Measurements from ENCODE around the gene IL1RAPL1. TPM values are rescaled to one million over a fixed set of nuclear protein-coding genes. Genes with fewer than 3 reads are reported as not detected.

IL1RAPL1 gene
- total and polyA plus RNA-seq, 2 donors (not counting 1 experiment from before 2014, with no cell fraction given) = 0.25 to 2.8 TPM

DNA sequence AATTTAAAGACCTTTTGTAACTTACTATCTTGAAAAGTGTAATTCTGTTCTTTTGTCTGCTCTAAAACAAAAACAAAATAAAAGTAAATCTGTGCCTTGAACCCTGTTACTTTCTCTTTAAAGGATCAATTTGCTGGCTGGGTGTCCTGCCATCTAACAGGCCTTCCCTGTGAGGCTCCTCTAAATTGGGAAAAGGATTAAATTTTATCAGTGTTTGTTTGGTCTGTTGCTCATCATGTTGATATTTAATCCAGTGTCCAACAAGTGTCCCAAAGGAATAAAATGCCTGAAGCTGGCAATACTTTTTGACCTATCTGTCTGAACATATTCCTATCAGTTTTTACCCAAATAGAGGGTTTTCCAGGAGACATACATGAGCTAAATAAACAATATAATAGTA, 688.7 kb downstream of the IL1RAPL1 start:
- no peak for DNase-seq (ENCODE audit: low read depth in 2 of 2)
- H3K27me3 ChIP-seq (ENCODE audit: control insufficient read depth, insufficient read depth, low read length) = no peaks in the 10 kb centered on the region
- no peaks in the 10 kb centered on the region for H3K9me3 ChIP-seq (ENCODE audit: control insufficient read depth, insufficient read depth, low read depth, low read length)

DNA sequence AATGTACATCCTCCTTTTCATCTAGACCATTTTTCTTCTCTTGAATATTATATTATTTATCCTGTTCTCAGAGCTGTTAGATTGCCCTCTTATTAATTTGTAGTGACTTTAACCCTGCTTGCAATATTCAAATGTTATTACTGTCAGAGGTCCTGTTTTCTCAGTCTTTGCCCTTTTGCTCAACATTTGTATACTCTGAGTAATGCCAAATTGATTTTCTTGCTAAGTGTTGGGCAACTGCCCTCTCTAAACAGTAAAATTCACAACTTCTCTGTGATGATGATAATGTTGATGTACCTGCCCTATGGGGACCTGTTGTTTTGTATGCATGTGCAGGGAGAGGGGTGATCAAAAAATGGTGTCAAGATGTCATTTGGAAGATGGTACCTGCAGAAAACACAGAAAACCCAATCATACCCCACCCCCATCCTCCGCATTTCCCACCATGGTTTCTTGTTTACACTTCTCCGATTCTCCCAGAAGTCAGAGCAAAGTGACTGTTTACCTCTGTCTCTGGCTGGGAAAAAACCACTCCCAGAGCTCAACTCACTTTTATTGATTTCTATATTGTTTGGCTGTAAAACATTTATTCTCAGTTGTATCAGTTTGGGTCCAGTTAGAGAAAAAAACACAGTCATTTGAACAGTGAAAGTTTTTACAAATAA, 694.0 kb downstream of the IL1RAPL1 start:
- Histone ChIP-seq H3K27ac (ENCODE audit: insufficient read depth, low read length) (no peak overlapping the region), H3K27me3 (ENCODE audit: control insufficient read depth, insufficient read depth, low read length) (no peaks in the 10 kb centered on the region), H3K9me3 (ENCODE audit: control insufficient read depth, insufficient read depth, low read depth, low read length) (no peaks in the 10 kb centered on the region), H2AFZ (ENCODE audit: low read length) (no peak overlapping the region), H3K36me3 (ENCODE audit: control insufficient read depth, insufficient read depth, low read length) (no peaks in the 10 kb centered on the region), H3K9ac (ENCODE audit: insufficient read depth, low read length) (no peak overlapping the region), H3K4me1 (ENCODE audit: control insufficient read depth, extremely low read depth, insufficient read depth, low read length) (no peaks in the 10 kb centered on the region), H3K79me2 (ENCODE audit: control insufficient read depth, insufficient read depth, low read length) (no peaks in the 10 kb centered on the region), H3K4me3 (replicated peaks in 1 of 4; ENCODE audit: control extremely low read depth in 1 of 4, insufficient read depth in 1 of 4, low read depth in 3 of 4, low read length in 4 of 4) (no peak overlapping the region), H3K4me2 (ENCODE audit: extremely low read depth, insufficient read depth, low read length) (no peak overlapping the region), H4K20me1 (ENCODE audit: control insufficient read depth, extremely low read depth, insufficient read depth, low read length) (no peaks in the 10 kb centered on the region)
- TF ChIP-seq EZH2 (IDR thresholded peaks at IDR 0.05; ENCODE audit: low read length, missing control alignments) (no peak), CTCF (conservative IDR thresholded peaks at IDR 0.05 in 1 of 2, IDR thresholded peaks at IDR 0.05 in 1 of 2; ENCODE audit: low read depth in 1 of 2, low read length in 2 of 2) (no peak)
- no peak for DNase-seq (ENCODE audit: low read depth in 2 of 2)

More for the DNA sequence above, 688.7 kb downstream of the IL1RAPL1 start:
- Histone ChIP-seq H3K9ac (ENCODE audit: insufficient read depth, low read length) (no peak overlapping the region), H3K4me1 (ENCODE audit: control insufficient read depth, extremely low read depth, insufficient read depth, low read length) (no peaks in the 10 kb centered on the region), H3K79me2 (ENCODE audit: control insufficient read depth, insufficient read depth, low read length) (no peaks in the 10 kb centered on the region), H2AFZ (ENCODE audit: low read length) (no peak overlapping the region), H4K20me1 (ENCODE audit: control insufficient read depth, extremely low read depth, insufficient read depth, low read length) (no peaks in the 10 kb centered on the region), H3K36me3 (ENCODE audit: control insufficient read depth, insufficient read depth, low read length) (no peaks in the 10 kb centered on the region), H3K27ac (ENCODE audit: insufficient read depth, low read length) (no peak overlapping the region), H3K4me3 (replicated peaks in 1 of 4; ENCODE audit: control extremely low read depth in 1 of 4, insufficient read depth in 1 of 4, low read depth in 3 of 4, low read length in 4 of 4) (no peak overlapping the region), H3K4me2 (ENCODE audit: extremely low read depth, insufficient read depth, low read length) (no peak overlapping the region)
- no peak for TF ChIP-seq EZH2 (IDR thresholded peaks at IDR 0.05; ENCODE audit: low read length, missing control alignments)
- no peak for TF ChIP-seq CTCF (conservative IDR thresholded peaks at IDR 0.05 in 1 of 2, IDR thresholded peaks at IDR 0.05 in 1 of 2; ENCODE audit: low read depth in 1 of 2, low read length in 2 of 2)

DNA sequence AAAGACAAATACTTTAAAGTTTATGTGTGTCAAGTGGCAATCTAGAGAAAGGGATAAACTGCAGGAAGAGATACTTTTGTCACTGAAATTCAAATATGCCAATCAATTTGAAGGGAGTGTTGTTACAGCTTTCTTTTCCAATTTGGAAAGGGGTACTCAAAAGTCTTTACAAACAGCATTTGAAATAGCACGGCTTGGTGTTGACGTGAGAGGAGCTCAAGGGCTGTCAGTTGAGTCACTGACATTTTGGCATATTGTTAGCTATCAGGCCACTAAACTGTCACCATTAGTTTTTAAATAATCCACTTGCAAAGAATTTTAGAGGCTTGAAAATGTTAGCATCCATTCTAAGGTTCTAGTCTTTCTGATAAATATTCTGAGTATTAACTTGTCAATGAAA, 698.4 kb downstream of the IL1RAPL1 start:
- no peaks in the 10 kb centered on the region for H3K27me3 ChIP-seq (ENCODE audit: control insufficient read depth, insufficient read depth, low read length)
- H3K4me3 ChIP-seq (replicated peaks in 1 of 4; ENCODE audit: control extremely low read depth in 1 of 4, insufficient read depth in 1 of 4, low read depth in 3 of 4, low read length in 4 of 4) = no peak overlapping the region
- H4K20me1 ChIP-seq (ENCODE audit: control insufficient read depth, extremely low read depth, insufficient read depth, low read length) = no peaks in the 10 kb centered on the region
- no peaks in the 10 kb centered on the region for H3K4me1 ChIP-seq (ENCODE audit: control insufficient read depth, extremely low read depth, insufficient read depth, low read length)
- TF ChIP-seq EZH2 (IDR thresholded peaks at IDR 0.05; ENCODE audit: low read length, missing control alignments) (no peak), CTCF (conservative IDR thresholded peaks at IDR 0.05 in 1 of 2, IDR thresholded peaks at IDR 0.05 in 1 of 2; ENCODE audit: low read depth in 1 of 2, low read length in 2 of 2) (no peak)
- H3K9ac ChIP-seq (ENCODE audit: insufficient read depth, low read length) = no peak overlapping the region
- no peak overlapping the region for H2AFZ ChIP-seq (ENCODE audit: low read length)
- no peak overlapping the region for H3K4me2 ChIP-seq (ENCODE audit: extremely low read depth, insufficient read depth, low read length)
- no peaks in the 10 kb centered on the region for H3K79me2 ChIP-seq (ENCODE audit: control insufficient read depth, insufficient read depth, low read length)
- H3K36me3 ChIP-seq (ENCODE audit: control insufficient read depth, insufficient read depth, low read length) = no peaks in the 10 kb centered on the region
- H3K27ac ChIP-seq (ENCODE audit: insufficient read depth, low read length) = no peak overlapping the region
- no peak for DNase-seq (ENCODE audit: low read depth in 2 of 2)
- H3K9me3 ChIP-seq (ENCODE audit: control insufficient read depth, insufficient read depth, low read depth, low read length) = no peaks in the 10 kb centered on the region

Data from fibroblast of lung (primary cell).